GF-D8 (cell line): ENCODE measurements around the gene CAB39L.

Source experiments
- DNase-seq: peaks from one replicate; lab custom pipeline; 2025; lab: John Stamatoyannopoulos, UW

The CAB39L gene

GRCh38 chr13:49441846-49442245, 2.0 kb downstream of the CAB39L start:
- no peak for DNase-seq

- no peak for DNase-seq
Observed at GRCh38 chr13:49441312-49441711, 2.6 kb downstream of the CAB39L start.

GRCh38 chr13:49439609-49440008, 4.3 kb downstream of the CAB39L start:
- no peak for DNase-seq

- DNase-seq: no peak
Observed at GRCh38 chr13:49437705-49438104, 6.2 kb downstream of the CAB39L start.

- no peak for DNase-seq
Observed at GRCh38 chr13:49436890-49437289, 7.0 kb downstream of the CAB39L start.

GRCh38 chr13:49435992-49436391, 7.9 kb downstream of the CAB39L start:
- DNase-seq: no peak

GRCh38 chr13:49429121-49429520, 14.7 kb downstream of the CAB39L start:
- DNase-seq: no peak

GRCh38 chr13:49428041-49428763, 15.7 kb downstream of the CAB39L start:
- DNase-seq: peak; percentile 50

- no peak for DNase-seq
Observed at GRCh38 chr13:49424011-49424560, 19.8 kb downstream of the CAB39L start.

- DNase-seq: no peak
Observed at GRCh38 chr13:49421391-49421790, 22.5 kb downstream of the CAB39L start.

GRCh38 chr13:49419276-49419675, 24.6 kb downstream of the CAB39L start:
- DNase-seq: no peak

GRCh38 chr13:49418206-49418605, 25.7 kb downstream of the CAB39L start:
- DNase-seq: peak; percentile 55

- DNase-seq: no peak
Observed at GRCh38 chr13:49417161-49417560, 26.7 kb downstream of the CAB39L start.

- DNase-seq: no peak
Observed at GRCh38 chr13:49412749-49413148, 31.1 kb downstream of the CAB39L start.

- no peak for DNase-seq
Observed at GRCh38 chr13:49411353-49411752, 32.5 kb downstream of the CAB39L start.

GRCh38 chr13:49410477-49410876, 33.4 kb downstream of the CAB39L start:
- no peak for DNase-seq

GRCh38 chr13:49410006-49410405, 33.9 kb downstream of the CAB39L start:
- DNase-seq: no peak

GRCh38 chr13:49409008-49409407, 34.9 kb downstream of the CAB39L start:
- no peak for DNase-seq

GRCh38 chr13:49407936-49408335, 35.9 kb downstream of the CAB39L start:
- DNase-seq: no peak

GRCh38 chr13:49407068-49407467, 36.8 kb downstream of the CAB39L start:
- DNase-seq: no peak

GRCh38 chr13:49404703-49405020, 39.2 kb downstream of the CAB39L start:
- no peak for DNase-seq

- DNase-seq: no peak
Observed at GRCh38 chr13:49403996-49404702, 39.7 kb downstream of the CAB39L start.
